Vagina (tissue), 2 donors: ENCODE measurements around the gene PPP1R14C.

Experiments used
- POLR2A ChIP-seq, 2 donors: fragments of 450-650 bp; IDR thresholded peaks; one replicate each; pipeline ENCODE4 v1.6.1; 2017; ENCODE audit warnings: antibody characterized with exemption in 2 of 2, mild to moderate bottlenecking in 2 of 2, moderate library complexity in 2 of 2
- TF ChIP-seq, protein P1 (sequence below), 3 experiments: fragments of 450-650 bp in 2 of 3; fragments of 200-600 bp in 1 of 3; sonication (generic) in 1 of 3; IDR thresholded peaks; one replicate each; pipeline ENCODE4 v1.5.1; 2017 to 2019; ENCODE audit warnings: antibody characterized with exemption in 3 of 3, mild to moderate bottlenecking in 2 of 3, moderate library complexity in 2 of 3

DNA sequence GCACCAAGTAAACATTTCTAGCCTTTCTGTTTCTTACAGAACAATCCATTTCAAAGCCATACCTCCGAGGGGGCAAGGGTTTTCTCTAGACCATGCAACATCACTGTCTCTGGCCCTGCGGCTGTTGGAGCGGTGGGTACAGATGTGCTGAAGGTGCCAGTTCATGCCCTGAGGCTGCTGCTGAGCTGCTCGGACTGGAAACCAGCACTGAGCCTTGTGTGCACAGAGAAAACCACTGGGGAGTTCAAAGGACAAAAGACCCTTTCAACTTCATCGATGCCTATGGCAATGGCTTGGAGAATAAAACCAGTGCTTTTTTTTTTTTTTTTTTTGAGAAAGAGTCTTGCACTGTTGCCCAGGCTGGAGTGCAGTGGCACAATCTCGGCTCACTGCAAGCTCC is 132.6 kb downstream of the PPP1R14C start:
- no peak for TF ChIP-seq POLR2A (IDR thresholded peaks at IDR 0.05)
- TF ChIP-seq, protein P1, sequence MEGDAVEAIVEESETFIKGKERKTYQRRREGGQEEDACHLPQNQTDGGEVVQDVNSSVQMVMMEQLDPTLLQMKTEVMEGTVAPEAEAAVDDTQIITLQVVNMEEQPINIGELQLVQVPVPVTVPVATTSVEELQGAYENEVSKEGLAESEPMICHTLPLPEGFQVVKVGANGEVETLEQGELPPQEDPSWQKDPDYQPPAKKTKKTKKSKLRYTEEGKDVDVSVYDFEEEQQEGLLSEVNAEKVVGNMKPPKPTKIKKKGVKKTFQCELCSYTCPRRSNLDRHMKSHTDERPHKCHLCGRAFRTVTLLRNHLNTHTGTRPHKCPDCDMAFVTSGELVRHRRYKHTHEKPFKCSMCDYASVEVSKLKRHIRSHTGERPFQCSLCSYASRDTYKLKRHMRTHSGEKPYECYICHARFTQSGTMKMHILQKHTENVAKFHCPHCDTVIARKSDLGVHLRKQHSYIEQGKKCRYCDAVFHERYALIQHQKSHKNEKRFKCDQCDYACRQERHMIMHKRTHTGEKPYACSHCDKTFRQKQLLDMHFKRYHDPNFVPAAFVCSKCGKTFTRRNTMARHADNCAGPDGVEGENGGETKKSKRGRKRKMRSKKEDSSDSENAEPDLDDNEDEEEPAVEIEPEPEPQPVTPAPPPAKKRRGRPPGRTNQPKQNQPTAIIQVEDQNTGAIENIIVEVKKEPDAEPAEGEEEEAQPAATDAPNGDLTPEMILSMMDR (IDR thresholded peaks at IDR 0.05), result no peak
